Adrenal gland (tissue), 12 donors: ENCODE results near the gene C17orf100. TPM values are rescaled to one million over a fixed set of nuclear protein-coding genes. Genes with fewer than 3 reads are reported as not detected.

Experiments
- DNase-seq, 7 donors: peaks; one replicate each; pipeline ENCODE4 v3.0.0-alpha.2; 2019 to 2020
- H3K27ac ChIP-seq, 5 donors: fragments of 200-600 bp; sonication (generic) in 4 of 5; 1 replicate in 3 of 5; 2 replicates in 2 of 5; pipeline versions ENCODE4 v1.5.1 to v1.8.0; 2016 to 2020; ENCODE audit warnings: mild to moderate bottlenecking in 1 of 5
- H3K27me3 ChIP-seq: fragments of 200-600 bp; 2 replicates; pipeline ENCODE4 v1.8.0; 2021
- H3K36me3 ChIP-seq, 2 donors: fragments of 200-600 bp; replicated peaks in 1 of 2; 1 replicate in 1 of 2; 2 replicates in 1 of 2; pipeline versions ENCODE4 v1.5.1 to v1.8.0; 2018 to 2022
- H3K4me1 ChIP-seq, 2 donors: fragments of 200-600 bp; replicated peaks in 1 of 2; 1 replicate in 1 of 2; 2 replicates in 1 of 2; pipeline versions ENCODE4 v1.5.1 to v1.8.0; 2018 to 2021
- H3K4me3 ChIP-seq, 4 donors: fragments of 200-600 bp; sonication (generic) in 3 of 4; one replicate each; pipeline ENCODE4 v1.5.1; 2016 to 2018
- H3K9me3 ChIP-seq, 3 donors: fragments of 200-600 bp; sonication (generic) in 1 of 3; replicated peaks in 1 of 3; 1 replicate in 2 of 3; 2 replicates in 1 of 3; pipeline versions ENCODE4 v1.5.1 to v1.8.0; 2016 to 2021
- POLR2A ChIP-seq, 2 donors: fragments of 450-650 bp; IDR thresholded peaks; one replicate each; pipeline ENCODE4 v1.6.1; 2017; ENCODE audit warnings: antibody characterized with exemption in 2 of 2, mild to moderate bottlenecking in 2 of 2, moderate library complexity in 1 of 2
- WGBS, 4 donors: extraction: QIAGEN DNeasy Blood & Tissue Kit in 2 of 4; methylation state at CpG; one replicate each; pipeline versions ENCODE4 v1.1.5 to v1.1.7; 2013 to 2017; 5-methylcytosine and 5-hydroxymethylcytosine counted together
- intact Hi-C, 2 donors: fragments of 100-400 bp; cut with DNase I; formaldehyde crosslinking; loops; one replicate each; pipeline versions ENCODE4 v1.14.1 to v1.15.0; 2022 to 2023
- polyA plus RNA-seq, 3 donors: library from polyadenylated mRNA; stranded (reverse); fragments of 200-250 nt in 2 of 3; fragments of 350-450 nt in 1 of 3; fragmentation: Illumina TruSeq in 1 of 3; extraction: RNeasy Lipid Tissue Mini Kit (QIAGEN cat#74804) in 1 of 3; gene quantifications; one replicate each; pipeline ENCODE4 v1.2.3, GENCODE V29; 2013 to 2014
- total RNA-seq, 9 donors: library from RNA; depleted of rRNA in 4 of 9; stranded (reverse); fragments of >200 nt in 4 of 9; fragments of 120-200 nt in 1 of 9; fragmentation: NEBNext Ultra II Directional in 1 of 9; extraction: Animal tissue kit (Norgen Biotek cat#: 25700) in 1 of 9; gene quantifications; one replicate each; pipeline versions ENCODE4 v1.1.0 to v1.2.4, GENCODE V29; 2013 to 2023
- TF ChIP-seq, protein P1 (sequence below), 6 experiments: fragments of 450-650 bp in 4 of 6; fragments of 200-600 bp in 2 of 6; sonication (generic) in 1 of 6; IDR thresholded peaks; 1 replicate in 5 of 6; 2 replicates in 1 of 6; pipeline versions ENCODE4 v1.5.1 to v1.8.0; 2016 to 2021; ENCODE audit warnings: antibody characterized with exemption in 6 of 6, mild to moderate bottlenecking in 2 of 6, moderate library complexity in 1 of 6
- donor health status: healthy with polysubstance abuse.
- donor health status: Bipolar disorder and iron deficiency.
- donor health status: DM: yes; HTN: yes; CAD: no.
- donor health status: DM: no; HTN: no; CAD: no.
- donor health status: DM: no; HTN: no; CAD: no.
- donor health status: DM: yes; HTN: yes; CAD: no.

The C17orf100 gene
- total and polyA plus RNA-seq, 12 donors, result 0.87 to 3.6 (median 2.1) TPM

DNA sequence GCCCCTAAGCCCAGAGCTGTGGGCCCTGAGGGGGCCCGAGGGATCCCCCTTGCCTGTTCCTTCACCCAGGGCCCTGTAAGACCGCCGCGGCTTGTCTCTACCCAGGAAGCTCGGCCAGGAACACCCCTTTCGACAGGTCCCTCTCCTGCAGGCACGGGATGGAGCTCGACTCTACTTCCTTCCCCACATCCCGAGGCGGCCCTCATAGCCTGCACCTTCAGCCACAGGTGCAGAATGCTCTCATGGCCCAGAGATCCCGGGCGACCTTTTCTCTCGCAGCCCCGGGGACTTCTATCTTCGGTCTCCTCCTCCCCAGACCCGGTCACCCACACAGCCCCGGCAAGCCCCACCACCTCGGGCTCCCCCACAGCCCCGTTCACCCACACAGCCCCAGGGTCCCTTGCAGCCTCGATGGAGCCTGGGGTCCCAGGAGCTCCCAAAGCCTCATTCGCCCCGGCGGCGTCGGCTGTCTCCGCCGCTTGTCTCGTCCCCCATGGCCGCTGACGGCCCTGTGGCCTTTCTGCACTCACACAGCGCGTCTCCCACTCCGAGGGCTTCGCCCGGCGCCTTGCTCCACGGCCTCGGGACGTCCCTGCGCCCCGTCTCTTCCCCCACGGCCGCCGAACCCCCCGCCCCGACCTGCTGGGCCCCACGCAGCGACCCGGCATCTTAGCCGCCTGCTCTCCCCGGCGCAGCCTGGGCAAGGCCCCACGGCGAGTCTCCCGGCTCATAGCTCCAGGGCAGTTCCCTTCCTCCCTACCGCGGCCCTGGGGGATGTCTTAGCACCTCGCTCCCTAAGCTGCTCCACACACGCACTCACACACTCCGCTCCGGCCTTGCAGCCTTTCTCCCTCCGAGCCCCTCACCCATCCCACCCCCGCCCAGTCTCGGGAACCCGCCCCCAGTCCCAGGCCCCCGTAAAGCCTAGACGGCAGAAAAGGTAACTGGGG, 11.7 kb upstream of the C17orf100 start:
- TF ChIP-seq, protein P1, sequence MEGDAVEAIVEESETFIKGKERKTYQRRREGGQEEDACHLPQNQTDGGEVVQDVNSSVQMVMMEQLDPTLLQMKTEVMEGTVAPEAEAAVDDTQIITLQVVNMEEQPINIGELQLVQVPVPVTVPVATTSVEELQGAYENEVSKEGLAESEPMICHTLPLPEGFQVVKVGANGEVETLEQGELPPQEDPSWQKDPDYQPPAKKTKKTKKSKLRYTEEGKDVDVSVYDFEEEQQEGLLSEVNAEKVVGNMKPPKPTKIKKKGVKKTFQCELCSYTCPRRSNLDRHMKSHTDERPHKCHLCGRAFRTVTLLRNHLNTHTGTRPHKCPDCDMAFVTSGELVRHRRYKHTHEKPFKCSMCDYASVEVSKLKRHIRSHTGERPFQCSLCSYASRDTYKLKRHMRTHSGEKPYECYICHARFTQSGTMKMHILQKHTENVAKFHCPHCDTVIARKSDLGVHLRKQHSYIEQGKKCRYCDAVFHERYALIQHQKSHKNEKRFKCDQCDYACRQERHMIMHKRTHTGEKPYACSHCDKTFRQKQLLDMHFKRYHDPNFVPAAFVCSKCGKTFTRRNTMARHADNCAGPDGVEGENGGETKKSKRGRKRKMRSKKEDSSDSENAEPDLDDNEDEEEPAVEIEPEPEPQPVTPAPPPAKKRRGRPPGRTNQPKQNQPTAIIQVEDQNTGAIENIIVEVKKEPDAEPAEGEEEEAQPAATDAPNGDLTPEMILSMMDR (IDR thresholded peaks at IDR 0.05), result no peak
- TF ChIP-seq POLR2A (IDR thresholded peaks at IDR 0.05), result no peak
- Histone ChIP-seq H3K9me3 (no peaks in the 10 kb centered on the region), H3K4me3 (peak overlapping the region; percentile 60 to 91 (median 86)), H3K36me3 (peaks cover 0 to 17% of the 10 kb centered on the region in 2 donors), H3K27ac (peak overlapping the region; percentile 71 to 95 (median 78)), H3K27me3 (no peaks in the 10 kb centered on the region), H3K4me1 (peaks cover 13 to 23% of the 10 kb centered on the region in 2 donors)
- intact Hi-C loops, result loop anchor here (5.0 to 10.0 kb wide), 2 partner anchors 163 to 165 kb away; no protein-coding TSS in a partner anchor
- peak in 6 of 7 donors; percentile 35 to 56 (median 48) for DNase-seq
- WGBS, 4 donors, result 0 to 1% (median 0%) methylated on average over 13 to 67 of the region's 67 CpGs

GRCh38 chr17:6640536-6641246, 10.9 kb upstream of the C17orf100 start, which contains the start of the genes KIAA0753 and TXNDC17:
Gene KIAA0753 (minus strand): TSS chr17:6640711. CDS start chr17:6635103, 5,608 bp downstream.
Gene TXNDC17 (plus strand): TSS chr17:6641060. CDS start chr17:6641083, 23 bp downstream.
- H3K4me3 ChIP-seq, result peak within 1 kb of the TSS; percentile 60 to 91 (median 86)
- TF ChIP-seq, protein P1 (IDR thresholded peaks at IDR 0.05), result no peak
- TF ChIP-seq POLR2A (IDR thresholded peaks at IDR 0.05), result peak; percentile 85 to 91
- intact Hi-C loops, result no loop called here
- peaks cover 0 to 21% of the 10 kb centered on the region in 2 donors for H3K36me3 ChIP-seq
- no peaks in the 10 kb centered on the region for H3K27me3 ChIP-seq
- H3K9me3 ChIP-seq, result no peaks in the 10 kb centered on the region
- H3K4me1 ChIP-seq, result peaks cover 13 to 23% of the 10 kb centered on the region in 2 donors
- peak; percentile 90 to 96 (median 92) for DNase-seq
- H3K27ac ChIP-seq, result peak within 1 kb of the TSS; percentile 71 to 95 (median 78)
- WGBS, 4 donors, result 0% methylated on average over 22 to 52 of the region's 52 CpGs; no CpG with 5 or more reads in 1 of the 4 donors

DNA sequence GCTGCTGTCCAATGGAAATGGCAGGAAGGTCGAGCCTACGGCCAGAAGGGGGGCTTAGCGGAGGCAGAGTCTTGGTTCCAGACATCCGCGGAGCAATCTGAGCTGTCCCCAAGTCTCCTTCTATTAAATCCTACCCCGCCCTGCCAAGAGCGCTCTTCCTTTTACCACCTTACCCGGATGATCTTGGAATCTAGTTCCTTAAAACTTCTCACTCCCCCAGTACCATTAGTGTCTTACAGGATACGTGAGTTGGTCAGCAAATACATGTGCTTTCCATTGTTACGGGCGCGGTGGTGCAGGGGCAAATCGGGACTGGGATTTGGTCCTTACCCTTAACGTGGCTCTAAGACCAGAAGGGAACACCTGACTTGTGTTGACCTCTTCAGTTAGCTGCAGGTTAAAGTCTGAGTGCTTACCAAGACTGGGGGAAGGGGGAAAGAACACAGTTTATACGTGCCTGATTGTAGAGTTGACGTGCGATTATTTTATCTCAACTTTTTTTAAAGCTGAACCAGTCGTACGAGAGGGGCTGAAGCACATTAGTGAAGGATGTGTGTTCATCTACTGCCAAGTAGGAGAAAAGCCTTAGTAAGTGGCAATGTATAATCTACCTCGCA, 10.2 kb upstream of the C17orf100 start:
- peaks cover 0 to 21% of the 10 kb centered on the region in 2 donors for H3K36me3 ChIP-seq
- no peaks in the 10 kb centered on the region for H3K9me3 ChIP-seq
- peak overlapping the region; percentile 60 to 91 (median 86) for H3K4me3 ChIP-seq
- intact Hi-C loops, result no loop called here
- WGBS, 4 donors, result 4 to 5% (median 5%) methylated on average over 19 to 20 of the region's 20 CpGs
- TF ChIP-seq, protein P1 (IDR thresholded peaks at IDR 0.05), result no peak
- no peak for TF ChIP-seq POLR2A (IDR thresholded peaks at IDR 0.05)
- DNase-seq, result no peak
- H3K27ac ChIP-seq, result peak overlapping the region in 4 of 5 donors; percentile 71 to 95 (median 75)
- H3K4me1 ChIP-seq, result peaks cover 13 to 23% of the 10 kb centered on the region in 2 donors
- no peaks in the 10 kb centered on the region for H3K27me3 ChIP-seq
